Epithelial cell of proximal tubule (primary cell): Measurements from ENCODE around the gene PYGO1. TPM values are rescaled to one million over a fixed set of nuclear protein-coding genes. Genes with fewer than 3 reads are reported as not detected.
A peak's percentile ranks its signal among the peaks of the same experiment; 100 is the strongest.

ENCODE experiments used
- DNase-seq: peaks from one replicate; pipeline ENCODE4 v3.0.0-alpha.2; 2011; ENCODE audit warnings: low read depth
- H3K4me3 ChIP-seq: 2 replicates; pipeline ENCODE4 v1.5.1; 2011; ENCODE audit warnings: low read depth, mild to moderate bottlenecking, low read length
- CTCF ChIP-seq: conservative IDR thresholded peaks from 2 replicates; pipeline ENCODE4 v1.5.1; 2012; ENCODE audit warnings: low read depth, mild to moderate bottlenecking, low read length
- total RNA-seq: library from RNA; depleted of rRNA; stranded (reverse); fragments of >200 nt; gene quantifications from 2 replicates; pipeline ENCODE4 v1.2.3, GENCODE V29; 2015

Gene PYGO1
- total RNA-seq, 1 donor from 2014 or later = 2.2 TPM

- DNase-seq = no peak
- no peak overlapping the region for H3K4me3 ChIP-seq
- TF ChIP-seq CTCF = no peak
These were observed 61.0 kb downstream of the PYGO1 start for GRCh38 chr15:55527150-55527549.

GRCh38 chr15:55526559-55527036, 61.5 kb downstream of the PYGO1 start:
- no peak for DNase-seq
- peak; percentile 85 for TF ChIP-seq CTCF
- H3K4me3 ChIP-seq = no peak overlapping the region

GRCh38 chr15:55522742-55523450, 65.2 kb downstream of the PYGO1 start:
- no peak for TF ChIP-seq CTCF
- DNase-seq = no peak
- no peak overlapping the region for H3K4me3 ChIP-seq

GRCh38 chr15:55518641-55519040, 69.5 kb downstream of the PYGO1 start:
- TF ChIP-seq CTCF = peak; percentile 42
- no peak for DNase-seq

GRCh38 chr15:55518009-55518408, 70.1 kb downstream of the PYGO1 start:
- H3K4me3 ChIP-seq = no peak overlapping the region
- no peak for TF ChIP-seq CTCF
- no peak for DNase-seq

More at GRCh38 chr15:55518641-55519040, 69.5 kb downstream of the PYGO1 start:
- no peak overlapping the region for H3K4me3 ChIP-seq

DNA sequence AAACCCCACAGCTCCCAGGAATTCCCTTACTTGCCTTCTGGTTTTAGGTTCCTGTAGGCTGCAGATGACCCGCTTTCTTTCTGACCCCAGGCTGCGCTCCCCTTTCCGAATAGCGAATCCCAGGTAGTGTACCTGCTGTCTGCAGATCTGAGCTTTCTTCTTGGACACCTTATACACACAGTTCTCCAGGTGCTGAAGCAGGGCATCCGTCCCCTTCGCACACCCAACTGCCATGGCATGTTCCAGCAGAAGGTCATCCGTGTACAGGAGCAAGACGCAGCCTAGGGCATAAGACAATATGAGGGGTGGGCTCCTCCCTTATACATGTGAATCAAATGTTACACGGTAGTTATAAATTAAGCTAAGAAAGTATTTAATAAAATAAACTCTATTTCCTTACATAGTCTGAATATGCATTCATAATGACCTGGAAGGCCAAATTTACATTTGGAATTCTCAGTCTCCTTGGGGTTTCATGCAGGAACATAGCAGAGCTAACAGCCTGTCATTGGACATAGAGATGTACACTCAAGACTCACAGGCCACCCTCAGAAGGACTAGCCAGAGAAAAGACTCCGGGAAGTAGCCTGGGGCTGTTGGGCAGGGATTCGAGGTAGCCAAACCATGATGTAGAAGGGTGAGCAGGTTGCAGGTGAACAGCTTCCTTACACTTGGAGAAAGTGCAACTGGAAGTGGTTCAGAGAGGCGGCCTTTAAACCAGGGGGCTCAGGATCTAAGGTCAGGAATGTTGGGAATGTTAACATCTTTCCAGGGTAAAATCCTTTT, 72.0 kb downstream of the PYGO1 start:
- no peak for TF ChIP-seq CTCF
- no peak for DNase-seq
- H3K4me3 ChIP-seq = no peak overlapping the region
